HG02588 (cell line): ENCODE data around the gene GFPT2.
A peak's percentile ranks its signal among the peaks of the same experiment; 100 is the strongest.

Experiments used
- ATAC-seq: cut with Tn5 transposase; IDR thresholded peaks from one replicate; pipeline ENCODE4 v1.9.1; 2021; ENCODE audit warnings: mild to moderate bottlenecking, moderate library complexity; ENCODE audit not compliant: unreplicated experiment

Gene GFPT2

DNA sequence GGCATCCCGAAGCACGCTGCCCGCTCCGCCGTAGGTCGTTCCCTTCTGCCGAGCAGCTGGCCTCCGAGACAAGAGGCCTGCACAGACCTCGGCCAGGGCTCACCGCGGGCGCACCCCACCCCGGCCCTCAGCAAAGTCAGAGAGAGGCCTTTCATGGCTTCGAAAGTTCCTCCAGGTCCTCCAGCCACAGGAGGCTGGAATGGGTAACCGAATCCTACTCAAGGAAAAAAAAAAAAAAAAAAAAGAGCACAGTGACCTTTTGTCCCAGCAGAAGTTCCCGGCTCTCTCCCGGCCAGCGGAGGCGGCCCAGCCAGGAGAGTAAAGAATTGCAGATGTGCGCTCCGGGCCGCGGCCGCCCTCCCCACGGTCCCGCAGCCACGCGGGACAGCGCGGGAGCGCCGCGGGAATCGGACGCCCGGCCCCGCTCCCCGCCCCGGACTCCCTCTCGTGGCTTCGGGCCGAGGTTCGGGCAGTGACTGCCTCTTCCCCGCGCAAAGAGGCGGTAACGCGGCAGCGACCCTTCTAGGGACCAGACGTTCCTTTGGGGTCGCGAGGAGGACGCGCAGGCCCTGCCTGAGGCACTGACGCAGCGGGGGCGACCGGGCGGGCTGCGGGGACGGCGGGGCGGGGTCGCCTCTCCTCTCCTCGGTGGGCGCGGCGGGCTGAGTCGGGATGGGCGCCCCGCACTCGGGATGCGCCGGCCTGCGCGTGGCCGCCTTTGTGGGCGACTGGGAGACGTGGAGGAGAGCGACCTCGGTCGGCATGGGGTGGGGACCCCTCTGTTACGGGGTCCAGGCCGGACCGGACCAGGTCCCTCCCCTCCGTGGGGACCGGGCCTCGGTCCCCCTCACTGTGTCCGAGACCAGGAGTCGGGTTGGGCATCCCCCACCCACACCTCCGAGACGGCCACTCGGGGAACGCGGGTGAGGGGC is 754 bp downstream of the GFPT2 start:
- peak; percentile 21 for ATAC-seq

- ATAC-seq, result no peak
Observed at GRCh38 chr5:180350711-180351465, 2.2 kb downstream of the GFPT2 start.

- no peak for ATAC-seq
Observed at GRCh38 chr5:180350296-180350695, 2.8 kb downstream of the GFPT2 start.

GRCh38 chr5:180349391-180349790 is 3.7 kb downstream of the GFPT2 start:
- no peak for ATAC-seq

- ATAC-seq, result no peak
Observed at GRCh38 chr5:180348336-180348735, 4.8 kb downstream of the GFPT2 start.

DNA sequence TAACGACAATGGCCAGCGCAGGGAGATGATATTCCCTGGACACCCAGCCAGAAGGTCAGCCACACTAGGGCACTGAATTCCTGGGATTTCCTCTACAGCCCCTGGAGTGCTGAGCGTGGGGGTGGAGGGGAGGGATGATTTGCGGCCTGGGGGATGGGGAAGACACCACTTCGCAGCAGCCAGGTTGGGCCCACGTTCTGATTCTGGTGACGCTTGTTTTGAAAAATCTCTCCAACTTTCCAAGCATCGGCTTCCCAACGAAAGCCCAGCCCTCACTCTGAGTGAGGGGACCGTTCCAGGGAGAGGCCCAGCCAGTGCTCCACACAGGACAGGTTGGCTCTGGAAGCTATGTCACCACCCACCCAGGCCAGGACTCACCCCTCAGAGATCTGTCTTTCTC is 5.4 kb downstream of the GFPT2 start:
- ATAC-seq, result no peak

- no peak for ATAC-seq
Observed at GRCh38 chr5:180346358-180346757, 6.8 kb downstream of the GFPT2 start.

DNA sequence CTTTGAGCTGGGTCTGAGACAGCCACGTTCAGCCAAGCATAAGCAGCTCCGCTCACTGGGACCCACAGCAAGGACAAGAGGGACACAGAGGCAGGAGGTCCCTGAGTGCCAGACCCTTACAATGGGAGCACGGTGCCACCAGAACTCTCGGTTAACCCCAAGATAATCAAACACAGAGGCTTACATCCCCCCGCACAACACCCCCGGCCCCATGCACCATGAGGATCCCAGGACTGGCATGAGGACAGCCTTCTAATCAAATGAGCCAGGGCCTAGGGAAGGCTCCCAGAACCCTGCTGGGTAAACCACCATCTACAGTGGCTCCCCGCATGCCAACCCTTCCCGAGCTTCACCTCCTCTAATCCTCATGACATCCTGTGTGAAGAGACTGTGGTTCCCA is 7.4 kb downstream of the GFPT2 start:
- ATAC-seq, result no peak

DNA sequence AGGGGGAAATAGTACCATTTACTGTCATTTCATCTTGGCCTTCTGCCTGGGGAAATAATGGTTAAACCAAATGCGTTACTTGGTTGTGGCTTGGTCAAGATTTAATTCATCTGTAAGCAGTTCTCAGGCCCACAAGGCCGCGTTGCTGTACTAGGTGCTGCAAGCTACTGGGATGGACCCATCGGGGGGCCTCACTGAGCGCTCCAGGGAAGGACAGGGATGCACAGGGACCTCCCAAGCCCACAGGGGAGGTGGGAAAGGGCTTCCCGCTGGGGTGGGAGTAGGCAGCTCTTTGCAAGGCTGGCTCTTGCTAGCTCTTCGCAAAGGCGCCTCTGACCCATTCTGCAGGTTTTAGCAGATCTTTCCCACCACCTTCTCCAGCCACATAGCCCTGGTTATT is 8.0 kb downstream of the GFPT2 start:
- ATAC-seq, result no peak

- ATAC-seq, result no peak
Observed at GRCh38 chr5:180344696-180344999, 8.5 kb downstream of the GFPT2 start.

GRCh38 chr5:180343831-180344695 is 9.1 kb downstream of the GFPT2 start:
- no peak for ATAC-seq

DNA sequence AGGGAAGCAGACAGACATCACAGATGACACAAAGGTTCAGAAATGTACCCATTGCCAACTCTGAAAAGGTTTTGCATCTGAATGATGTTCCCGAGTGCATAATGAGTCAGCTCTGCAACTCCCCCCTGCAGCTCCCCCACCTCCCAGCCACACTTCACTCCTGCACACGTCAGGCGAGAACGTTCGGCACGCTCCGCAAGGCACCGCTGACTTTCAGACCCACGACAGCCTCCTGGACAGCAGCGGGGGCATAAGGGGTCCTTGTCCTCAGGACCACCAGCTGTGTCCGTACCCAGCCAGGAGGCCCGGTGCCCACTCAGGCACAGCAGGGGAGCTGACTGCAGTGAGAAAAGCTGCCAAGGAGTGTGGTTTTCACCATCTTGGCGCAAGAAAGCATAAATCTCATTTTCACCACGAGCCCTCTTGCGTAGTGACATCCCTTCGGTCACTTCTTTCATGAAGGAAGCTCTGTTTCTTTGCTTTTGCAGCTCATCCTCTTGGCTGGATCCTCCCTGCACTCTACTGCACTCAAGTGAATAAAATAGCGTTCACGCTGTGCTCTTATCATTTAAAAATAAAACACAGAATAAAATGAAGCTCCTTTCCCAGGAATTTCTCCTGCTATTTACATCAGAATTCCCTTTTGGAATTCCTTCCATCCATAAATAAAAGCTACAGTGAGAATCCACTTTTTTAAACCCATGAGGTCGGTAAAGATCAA is 9.9 kb downstream of the GFPT2 start:
- ATAC-seq, result no peak

GRCh38 chr5:180341595-180341994 is 11.5 kb downstream of the GFPT2 start:
- no peak for ATAC-seq

- ATAC-seq, result no peak
Observed at GRCh38 chr5:180340856-180341255, 12.3 kb downstream of the GFPT2 start.

GRCh38 chr5:180339583-180340183 is 13.5 kb downstream of the GFPT2 start:
- ATAC-seq, result no peak

DNA sequence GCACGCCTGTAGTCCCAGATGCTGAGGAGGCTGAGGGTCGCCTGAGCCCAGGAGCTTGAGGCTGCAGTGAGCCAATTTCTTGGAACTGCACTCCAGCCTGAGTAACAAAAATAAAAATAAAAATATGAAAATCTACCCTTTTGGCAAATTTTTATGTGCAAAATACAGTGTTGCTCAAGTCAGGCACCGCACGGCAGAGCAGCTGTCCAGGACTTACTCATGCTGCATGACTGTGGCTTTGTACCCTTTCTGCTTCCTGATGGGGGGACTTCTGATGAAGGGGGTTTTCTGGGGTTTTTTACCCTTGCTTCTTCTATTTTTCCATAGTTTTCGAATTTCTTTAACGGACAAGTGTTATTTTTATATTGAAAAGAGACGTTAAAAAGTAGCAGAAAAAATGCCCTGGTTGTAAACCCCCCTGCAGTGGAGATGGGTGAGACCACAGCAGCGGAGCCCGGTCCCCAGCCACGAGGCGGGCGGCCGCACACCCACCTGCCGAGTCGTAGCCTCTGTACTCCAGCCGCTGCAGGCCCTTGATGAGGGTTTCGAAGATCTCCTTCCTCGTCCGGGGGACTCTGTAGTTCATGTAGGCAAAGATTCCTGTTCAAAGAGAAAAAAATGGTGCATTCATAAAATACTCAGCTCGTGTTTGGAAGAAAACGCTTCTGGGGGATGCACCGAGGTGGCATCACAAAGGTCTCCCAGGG is 15.0 kb downstream of the GFPT2 start:
- ATAC-seq, result no peak

- no peak for ATAC-seq
Observed at GRCh38 chr5:180336234-180337020, 16.7 kb downstream of the GFPT2 start.

DNA sequence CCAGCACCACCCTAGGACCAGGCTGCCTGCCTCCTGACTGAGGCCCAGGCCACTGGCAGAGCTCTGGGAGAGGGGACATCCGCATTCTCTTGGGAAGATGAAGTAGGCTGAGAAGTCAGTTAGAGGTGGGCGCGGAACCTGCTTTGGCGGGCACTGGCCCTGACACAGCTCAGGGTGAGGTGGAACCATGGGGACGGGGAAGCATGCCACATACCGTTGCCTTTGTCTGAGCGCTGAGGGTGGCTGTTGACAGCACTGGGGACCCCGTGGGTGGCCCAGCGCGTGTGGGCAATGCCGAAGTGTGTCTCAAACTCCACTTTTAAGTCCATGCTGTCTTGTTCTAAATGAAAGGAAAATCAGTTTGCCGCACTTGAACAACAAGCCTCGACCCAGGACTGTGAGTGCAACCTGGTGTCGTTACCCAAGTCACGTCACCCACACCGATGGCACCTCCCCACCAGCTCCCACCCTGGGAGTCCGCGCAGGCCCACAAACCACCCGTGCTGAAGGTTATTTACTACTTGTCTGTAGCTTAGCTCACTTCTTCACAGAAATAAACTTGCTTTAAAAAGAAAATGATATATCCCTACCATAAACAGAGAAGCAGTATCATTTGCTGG is 17.4 kb downstream of the GFPT2 start:
- ATAC-seq, result no peak
